AG04450 (cell line): ENCODE results near the gene RPS6KB2. TPM values are rescaled to one million over a fixed set of nuclear protein-coding genes. Genes with fewer than 3 reads are reported as not detected.

Experiments used
- CTCF ChIA-PET: fragments of 300-600, 350-600 bp; formaldehyde crosslinking; extraction: SDS; loops from one replicate; lab custom pipeline; 2022; ENCODE audit warnings: antibody characterized with exemption, inconsistent platforms; lab: Charles Lee
- POLR2A ChIA-PET: fragments of 350-600 bp; formaldehyde crosslinking; extraction: SDS; loops from one replicate; lab custom pipeline; 2021; ENCODE audit warnings: antibody characterized with exemption, inconsistent platforms; lab: Yijun Ruan, JAX
- DNase-seq: peaks from one replicate; pipeline ENCODE4 v3.0.0-alpha.2; 2011; ENCODE audit warnings: low read depth, low spot score
- H3K27ac ChIP-seq: one replicate; pipeline ENCODE4 v1.5.1; 2012; ENCODE audit warnings: low read depth, low read length, control low read depth
- H3K27me3 ChIP-seq: one replicate; pipeline ENCODE4 v1.6.0; 2012; ENCODE audit warnings: low read length; ENCODE audit not compliant: control insufficient read depth, insufficient read depth
- H3K4me3 ChIP-seq: 2 replicates; pipeline ENCODE4 v1.5.1; 2011; ENCODE audit warnings: mild to moderate bottlenecking, low read depth, low read length, control low read depth
- H3K9me3 ChIP-seq: 2 replicates; pipeline ENCODE4 v1.5.1; 2012; ENCODE audit warnings: low read length; ENCODE audit not compliant: control insufficient read depth, insufficient read depth
- CTCF ChIP-seq: IDR thresholded peaks from 2 replicates; pipeline ENCODE4 v1.5.1; 2011; ENCODE audit warnings: low read depth, low read length, control low read depth, inconsistent platforms
- polyA plus RNA-seq: library from polyadenylated mRNA; depleted of rRNA; stranded (reverse); fragments of >200 nt; gene quantifications from 2 replicates; pipeline ENCODE4 v1.2.3, GENCODE V29; 2011

The RPS6KB2 gene
- polyA plus RNA-seq, 1 experiment: 36.0 TPM

GRCh38 chr11:67440229-67441097, 12.2 kb downstream of the RPS6KB2 start:
- Histone ChIP-seq H3K4me3 (no peak overlapping the region), H3K27me3 (no peaks in the 10 kb centered on the region), H3K9me3 (no peaks in the 10 kb centered on the region; the same call in 1 of the 2 replicates), H3K27ac (peak overlapping the region; percentile 21)
- no peak for TF ChIP-seq CTCF
- no peak for DNase-seq
- POLR2A ChIA-PET: no interaction called here
- CTCF ChIA-PET: no interaction called here

- DNase-seq: no peak
- Histone ChIP-seq H3K4me3 (no peak overlapping the region), H3K9me3 (no peaks in the 10 kb centered on the region; the same call in 1 of the 2 replicates), H3K27ac (no peak overlapping the region), H3K27me3 (no peaks in the 10 kb centered on the region)
- ChIA-PET POLR2A (no interaction called here), CTCF (no interaction called here)
- no peak for TF ChIP-seq CTCF
These were observed 12.8 kb downstream of the RPS6KB2 start for GRCh38 chr11:67441098-67441563.

GRCh38 chr11:67441731-67442351, 13.5 kb downstream of the RPS6KB2 start:
- ChIA-PET POLR2A (no interaction called here), CTCF (no interaction called here)
- Histone ChIP-seq H3K4me3 (peak overlapping the region; percentile 85), H3K9me3 (no peaks in the 10 kb centered on the region; the same call in 1 of the 2 replicates), H3K27me3 (no peaks in the 10 kb centered on the region), H3K27ac (no peak overlapping the region)
- TF ChIP-seq CTCF: no peak
- no peak for DNase-seq

GRCh38 chr11:67442504-67443404, 14.5 kb downstream of the RPS6KB2 start:
- DNase-seq: no peak
- H3K27ac ChIP-seq: peak overlapping the region; percentile 47
- TF ChIP-seq CTCF: no peak
- POLR2A ChIA-PET: interaction anchor here (0.6 kb wide), 1 partner anchor 26 kb away, joined by 4 read pairs; the partner anchor contains the start of gene TMEM134
- no peaks in the 10 kb centered on the region; the same call in 1 of the 2 replicates for H3K9me3 ChIP-seq
- H3K27me3 ChIP-seq: no peaks in the 10 kb centered on the region
- H3K4me3 ChIP-seq: peak overlapping the region; percentile 85
- CTCF ChIA-PET: interaction anchor here (0.6 kb wide), 1 partner anchor 60 kb away, joined by 3 read pairs; no protein-coding TSS in a partner anchor
